Measurements from ENCODE around the gene FIBCD1. TPM values are rescaled to one million over a fixed set of nuclear protein-coding genes. Genes with fewer than 3 reads are reported as not detected.

FIBCD1 gene
- total RNA-seq = 0.33 and 0.79 TPM in 2 replicates

GRCh38 chr9:130938652-130939404 lies at the start of gene FIBCD1:
TSS of gene FIBCD1 (minus strand) at chr9:130939247. CDS start at chr9:130938607, 640 bp downstream.

GRCh38 chr9:130896233-130897014 lies 42.6 kb downstream of the FIBCD1 start, which contains the start of gene QRFP:
TSS of gene QRFP (minus strand) at chr9:130896812. CDS start at chr9:130893838, 2,974 bp downstream.

Other genes with a start within 250 kb of the FIBCD1 start
- gene EXOSC2, start 245.5 kb downstream of the FIBCD1 start, total RNA-seq = 13.3 and 15.8 TPM in 2 replicates
- gene ABL1, start 104.0 kb downstream of the FIBCD1 start, total RNA-seq = 39.7 and 44.8 TPM in 2 replicates
- not detected in 2 replicates for gene QRFP, start 42.4 kb downstream of the FIBCD1 start, total RNA-seq
- gene LAMC3, start 69.9 kb upstream of the FIBCD1 start, total RNA-seq = under 0.01 and 0.39 TPM in 2 replicates
- 39.0 and 48.7 TPM in 2 replicates for gene AIF1L, start 157.3 kb upstream of the FIBCD1 start, total RNA-seq
- gene NUP214, start 186.3 kb upstream of the FIBCD1 start, total RNA-seq = 24.0 and 24.7 TPM in 2 replicates

All from placental epithelial cell (primary cell).